Ammon's horn (tissue), 1 donor: ENCODE measurements around the gene TMEM132D.

ENCODE experiments used
- DNase-seq: peaks from one replicate; pipeline ENCODE4 v3.0.0-alpha.2; 2016; ENCODE audit warnings: low spot score

TMEM132D gene

DNA sequence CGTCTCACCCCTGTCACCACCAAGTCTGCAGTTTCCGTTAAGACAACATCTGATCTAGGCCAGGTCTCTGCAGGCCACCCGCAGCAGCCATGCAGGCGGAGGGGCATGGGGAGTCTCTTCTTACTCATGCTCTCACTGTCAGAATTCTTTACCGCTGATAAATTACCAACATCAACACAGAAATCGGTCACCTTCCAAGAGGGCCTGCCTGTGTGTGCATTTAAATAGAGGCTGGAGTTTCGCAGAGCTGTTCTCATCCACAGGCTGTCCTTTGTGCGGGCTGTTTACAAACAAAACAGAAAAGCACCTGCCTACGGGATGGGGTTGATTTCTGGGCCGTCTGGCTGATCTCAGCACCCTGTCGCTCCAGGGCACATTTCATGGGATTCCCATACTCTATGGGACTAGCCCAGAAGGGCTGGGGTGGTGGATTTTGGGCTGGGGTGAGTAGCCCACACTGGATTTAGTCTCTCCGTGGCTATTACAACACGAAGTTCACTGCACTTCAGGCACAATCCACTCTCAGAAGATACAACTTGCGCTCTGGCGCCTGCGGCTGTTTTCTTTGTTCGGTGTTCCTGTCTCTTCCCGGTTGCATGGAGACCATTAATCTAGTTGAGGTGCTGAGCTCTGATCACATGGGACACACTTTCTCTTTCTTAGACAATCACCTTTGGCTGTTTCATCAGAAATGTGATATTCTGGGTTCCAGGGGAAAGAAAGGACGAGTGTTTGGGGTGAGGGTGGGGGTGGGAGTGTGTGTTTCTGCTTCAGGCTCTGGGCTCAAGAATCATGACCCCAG, 719.5 kb downstream of the TMEM132D start:
- no peak for DNase-seq

DNA sequence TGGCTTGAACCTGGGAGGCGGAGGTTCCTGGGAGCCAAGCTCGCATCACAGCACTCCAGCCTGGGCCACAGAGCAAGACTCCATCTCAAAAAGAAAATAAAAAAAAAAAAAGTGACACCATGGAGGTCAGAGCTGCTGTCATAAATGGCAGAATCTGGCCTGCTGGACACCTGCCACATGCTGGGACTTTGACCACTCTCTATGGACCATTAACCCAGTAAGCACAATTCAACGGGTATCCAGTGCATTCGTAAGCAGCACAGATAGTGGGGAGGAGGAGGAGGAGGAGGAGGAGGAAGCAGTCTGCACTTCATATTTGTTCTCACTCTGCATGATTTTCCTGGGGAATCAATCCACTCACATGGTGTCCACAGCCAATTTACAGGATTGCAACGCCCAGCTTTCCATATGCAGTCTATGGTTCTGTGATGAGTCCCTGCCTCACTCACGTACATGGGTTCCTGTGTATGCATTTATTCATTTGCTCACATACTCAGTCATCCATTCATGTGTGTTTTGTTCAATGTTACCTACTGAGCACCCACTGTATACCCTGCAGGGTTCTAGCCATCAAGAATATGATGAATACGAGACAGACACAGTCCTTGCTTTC, 723.8 kb downstream of the TMEM132D start:
- no peak for DNase-seq

DNA sequence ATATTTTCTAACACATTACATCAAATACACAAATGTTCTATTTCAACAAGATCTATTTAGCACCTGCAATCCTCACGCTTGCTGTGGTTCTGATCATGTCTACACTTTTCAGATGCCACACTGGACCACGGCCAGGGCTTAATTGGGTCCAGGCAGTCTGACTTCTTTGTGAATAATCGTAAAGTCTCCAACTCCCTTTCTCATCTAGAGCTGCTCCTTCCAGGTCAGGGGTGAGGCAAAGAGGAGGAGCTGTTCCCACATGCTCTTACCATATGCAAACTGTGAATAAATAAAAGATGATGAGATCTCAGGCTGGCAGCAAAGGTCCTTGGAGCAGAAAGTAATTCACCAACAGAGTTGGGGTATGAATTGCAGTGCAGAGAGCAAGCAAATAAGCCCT, 733.9 kb downstream of the TMEM132D start:
- DNase-seq, result no peak

DNA sequence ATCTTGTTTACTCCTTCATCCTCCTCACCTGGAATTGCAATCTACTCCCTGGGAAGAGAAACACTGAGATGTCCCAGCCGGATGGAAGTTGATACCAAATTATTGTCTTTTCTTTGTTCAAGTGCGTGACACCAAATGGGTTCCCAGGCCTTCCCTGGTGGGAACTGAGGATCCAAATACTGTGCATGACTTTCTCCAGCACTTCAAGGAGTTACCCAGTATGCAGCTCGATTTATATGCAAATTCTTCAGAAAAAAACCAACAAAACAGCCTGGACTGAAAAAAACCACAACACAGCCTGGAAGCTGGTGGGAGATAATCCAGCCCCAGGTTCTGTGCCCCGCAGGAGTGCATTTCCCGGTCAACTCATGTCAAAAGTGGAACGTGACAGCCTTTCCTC, 740.0 kb downstream of the TMEM132D start:
- DNase-seq, result no peak

DNA sequence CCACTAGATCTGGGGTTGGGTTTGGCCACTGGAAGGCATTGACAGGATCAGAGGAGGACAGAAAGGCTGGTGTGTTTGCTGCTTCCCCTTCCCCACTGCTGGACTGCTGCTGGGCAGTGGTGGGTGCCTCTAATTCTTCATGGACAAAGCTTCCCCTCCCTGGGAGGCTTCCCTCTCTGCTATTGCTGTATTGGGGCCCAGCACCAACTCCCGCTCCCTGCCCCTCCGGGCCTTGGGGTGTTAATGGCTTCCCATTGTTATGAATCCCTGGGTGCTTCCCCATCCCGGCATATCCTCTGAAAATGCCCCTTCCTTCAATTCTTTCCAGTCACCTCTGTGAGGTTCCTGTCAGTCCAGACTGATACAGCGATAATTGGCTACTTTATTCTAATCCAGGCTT, 740.4 kb downstream of the TMEM132D start:
- DNase-seq, result no peak

DNA sequence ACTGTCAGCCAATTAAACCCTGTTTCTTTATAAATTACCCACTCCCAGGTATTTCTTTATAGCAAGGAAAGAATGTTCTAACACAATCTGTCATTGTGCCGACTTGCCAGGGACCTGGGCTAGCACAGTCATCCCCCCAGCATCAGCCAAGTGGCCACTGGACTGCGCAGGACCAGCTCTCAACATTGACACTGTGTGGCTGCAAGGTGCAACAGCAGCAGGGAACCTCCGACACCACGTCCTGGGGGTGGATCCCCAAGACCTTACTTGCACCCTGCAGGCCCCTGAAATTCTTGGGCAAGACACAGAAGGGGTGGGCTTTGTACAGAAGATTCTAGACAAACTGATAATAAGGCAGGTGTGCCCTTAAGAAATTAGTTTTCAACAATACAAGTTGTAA, 741.0 kb downstream of the TMEM132D start:
- DNase-seq, result no peak

DNA sequence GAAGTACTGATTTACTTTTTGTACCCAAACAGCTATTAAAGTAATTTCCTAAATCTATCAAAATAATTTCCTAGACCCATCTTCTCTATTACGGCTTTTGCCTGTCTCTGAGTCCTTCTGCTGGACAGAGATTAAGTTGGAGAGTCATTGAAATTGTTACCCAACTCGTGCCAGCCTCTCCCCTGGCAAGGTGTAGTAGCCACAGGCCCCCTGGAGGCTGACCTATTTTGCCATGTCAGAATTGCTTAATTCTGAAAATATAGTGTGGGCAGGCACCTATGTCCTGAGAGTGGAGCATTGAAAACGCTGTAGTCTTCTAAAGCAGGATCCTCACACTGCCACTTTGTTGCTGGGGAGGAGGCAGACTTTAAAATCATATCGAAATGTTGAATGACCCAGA, 742.3 kb downstream of the TMEM132D start:
- DNase-seq, result no peak

DNA sequence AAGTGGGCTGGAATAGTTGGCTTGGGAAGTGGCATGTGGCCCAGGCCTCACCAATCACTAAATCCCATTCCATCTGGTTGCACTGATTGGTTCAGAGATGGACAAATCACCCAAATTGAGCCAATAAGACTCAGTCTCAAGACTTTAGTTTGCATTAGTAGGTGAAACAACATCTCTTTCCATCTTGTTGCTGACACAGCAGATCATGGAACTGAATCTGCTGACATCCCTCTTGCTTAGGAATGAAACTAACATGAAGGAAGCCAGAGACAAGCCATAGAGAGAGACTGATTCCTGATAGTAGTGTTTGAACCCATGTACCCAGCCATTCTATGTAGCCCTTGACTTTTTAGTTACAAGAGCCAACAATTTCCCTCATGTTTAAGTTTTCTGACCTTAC, 743.5 kb downstream of the TMEM132D start:
- no peak for DNase-seq

DNA sequence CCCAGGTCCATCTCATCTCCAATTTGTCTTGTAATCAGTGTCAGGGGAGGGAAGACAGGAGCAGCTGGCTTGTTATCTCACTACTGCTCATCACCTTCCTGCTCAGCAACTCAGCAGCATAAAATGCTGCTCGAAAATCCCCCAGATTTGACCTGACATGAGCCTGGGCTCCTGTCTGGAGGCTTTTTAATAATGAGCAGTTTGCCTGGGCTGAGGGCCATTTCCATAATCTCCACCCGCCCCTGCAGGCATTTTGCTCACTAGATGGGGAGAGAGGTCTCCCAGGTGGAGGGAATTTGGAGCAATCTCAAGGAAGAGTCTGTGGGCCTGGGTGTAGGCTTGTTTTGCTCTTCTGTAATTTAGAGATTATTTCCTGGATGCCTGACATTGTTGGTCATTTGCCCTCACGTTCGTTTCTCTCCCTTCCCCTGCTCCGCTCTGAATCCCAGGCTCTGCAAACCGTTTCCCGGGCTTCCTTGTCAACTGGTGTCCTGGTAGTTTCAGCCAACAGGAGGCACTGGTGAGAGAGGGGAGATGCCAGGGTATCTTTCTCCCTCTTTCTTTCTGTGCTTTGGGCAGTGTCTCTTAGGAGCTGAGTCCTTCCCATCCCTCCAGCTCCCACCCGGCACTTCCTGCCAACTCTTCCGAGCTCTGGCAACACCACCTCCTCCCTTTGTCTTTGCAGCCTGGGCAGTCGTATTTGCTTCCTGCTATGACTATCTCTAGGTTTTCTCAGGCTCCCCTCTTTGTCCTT, 751.3 kb downstream of the TMEM132D start:
- DNase-seq, result no peak

DNA sequence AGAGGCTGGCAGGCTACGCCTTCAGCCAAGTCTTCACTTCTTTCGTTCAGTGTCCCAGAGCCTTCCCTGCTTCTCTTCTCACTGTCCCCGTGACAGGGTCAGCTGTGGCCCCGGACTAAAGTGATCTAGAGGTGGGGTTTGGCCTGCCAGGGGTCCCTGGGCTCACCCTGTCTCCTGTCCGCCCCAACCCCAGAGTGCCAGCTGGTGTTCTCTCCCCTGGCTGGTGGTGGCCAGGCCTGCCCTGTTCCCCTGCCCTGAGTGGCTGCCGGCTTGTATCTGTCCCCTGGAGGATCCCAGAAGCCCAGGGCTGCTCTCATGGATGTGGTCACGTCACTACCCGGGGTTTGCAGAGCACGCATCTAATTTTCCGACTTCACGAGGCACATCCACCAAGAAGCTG, 753.1 kb downstream of the TMEM132D start:
- DNase-seq, result no peak

DNA sequence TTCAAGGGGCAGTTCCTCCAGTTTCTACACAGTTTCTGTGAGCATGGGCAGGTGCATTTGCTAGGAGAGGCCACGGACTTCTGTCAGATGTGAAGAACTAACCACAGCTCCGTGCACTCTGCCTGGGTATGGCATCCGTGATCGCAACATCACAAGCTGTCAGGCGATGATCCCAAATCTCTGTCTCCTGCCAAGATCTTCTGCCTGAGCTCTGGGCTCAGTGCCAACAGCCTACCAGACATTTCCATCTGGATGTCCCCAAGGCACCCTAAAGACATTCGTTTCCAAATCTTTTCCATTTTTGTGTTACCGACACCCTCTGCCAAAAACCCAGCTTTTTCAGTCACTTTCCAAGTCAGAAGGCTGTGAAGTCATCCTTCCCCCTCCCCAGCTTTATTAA, 758.4 kb downstream of the TMEM132D start:
- peak; percentile 68 for DNase-seq

DNA sequence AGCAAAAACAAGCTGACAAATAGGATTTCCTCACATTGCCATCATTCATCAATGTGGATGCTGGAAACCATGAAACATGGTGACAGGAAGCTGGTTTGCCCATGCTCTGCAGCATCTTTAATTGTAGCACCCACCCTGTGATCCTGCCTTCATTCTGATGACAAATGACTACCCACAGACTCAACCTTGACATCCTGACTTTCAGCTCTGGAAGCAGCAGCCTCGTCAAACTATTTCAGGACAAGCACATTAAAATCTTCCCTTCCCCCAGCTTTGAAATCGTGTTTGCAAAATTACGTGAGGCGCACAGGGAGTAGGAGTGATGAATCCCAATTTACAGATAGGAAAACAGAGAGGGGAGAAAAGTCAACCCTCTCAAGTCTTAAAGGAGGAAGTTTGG, 765.0 kb downstream of the TMEM132D start:
- no peak for DNase-seq

DNA sequence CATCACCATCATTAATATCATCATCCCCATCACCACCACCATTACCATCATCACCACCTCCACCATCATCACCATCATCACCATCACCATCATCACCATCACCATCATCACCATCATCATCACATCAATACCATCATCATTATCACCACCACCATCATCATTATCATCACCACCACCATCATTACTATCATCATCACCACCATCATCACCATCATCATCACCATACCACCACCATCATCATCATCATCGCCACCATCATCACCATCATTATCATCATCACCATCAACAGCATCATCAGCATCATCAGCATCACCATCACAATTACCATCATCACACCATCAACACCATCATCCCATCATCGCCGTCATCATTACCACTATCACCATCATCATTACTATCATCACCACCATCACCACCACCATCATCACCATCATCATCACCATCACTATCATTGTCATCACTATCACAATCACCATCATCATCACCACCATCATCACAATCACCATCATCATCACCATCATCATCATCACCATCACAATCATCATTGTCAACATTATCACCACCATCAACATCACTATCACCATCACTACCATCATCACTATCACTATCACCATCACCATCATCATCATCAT, 767.0 kb downstream of the TMEM132D start:
- DNase-seq, result no peak

DNA sequence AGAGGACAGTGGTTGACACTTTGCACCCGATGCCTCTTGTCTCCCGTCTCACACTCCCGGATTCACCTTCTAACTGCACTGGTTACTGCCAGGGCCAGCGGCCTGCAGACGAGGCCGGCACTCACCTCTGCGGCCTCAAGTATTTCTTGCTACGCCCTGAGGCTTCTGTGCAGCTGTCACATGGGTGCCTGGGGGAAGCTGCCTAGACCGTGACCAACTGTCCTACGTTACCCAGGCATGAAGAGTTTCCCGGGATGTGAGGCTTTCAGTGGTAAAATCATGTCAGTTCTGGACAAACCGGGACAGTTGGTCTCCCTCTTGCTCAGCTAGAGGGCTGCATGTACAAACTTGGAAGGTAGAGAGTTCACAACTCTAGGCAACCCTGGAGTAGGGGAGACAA, 776.1 kb downstream of the TMEM132D start:
- no peak for DNase-seq

DNA sequence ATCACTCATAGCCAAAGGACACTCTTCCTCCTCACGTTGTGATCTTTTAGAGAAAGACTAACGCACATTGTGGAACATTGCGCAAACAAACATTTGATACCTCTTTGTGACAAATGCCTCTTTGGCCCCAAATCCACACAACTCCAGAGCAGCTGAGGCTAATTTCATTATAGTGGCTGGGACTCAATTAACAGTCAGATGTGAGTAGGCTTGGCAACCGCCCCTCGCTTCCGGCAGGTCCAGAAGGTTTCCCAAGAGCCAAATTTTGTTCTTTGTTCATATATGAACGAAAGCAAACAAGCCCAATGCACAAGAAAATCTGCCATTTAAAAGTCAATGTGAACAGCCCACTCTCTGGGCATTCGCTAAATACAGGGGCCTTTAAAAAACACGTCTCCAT, 776.6 kb downstream of the TMEM132D start:
- peak; percentile 33 for DNase-seq

DNA sequence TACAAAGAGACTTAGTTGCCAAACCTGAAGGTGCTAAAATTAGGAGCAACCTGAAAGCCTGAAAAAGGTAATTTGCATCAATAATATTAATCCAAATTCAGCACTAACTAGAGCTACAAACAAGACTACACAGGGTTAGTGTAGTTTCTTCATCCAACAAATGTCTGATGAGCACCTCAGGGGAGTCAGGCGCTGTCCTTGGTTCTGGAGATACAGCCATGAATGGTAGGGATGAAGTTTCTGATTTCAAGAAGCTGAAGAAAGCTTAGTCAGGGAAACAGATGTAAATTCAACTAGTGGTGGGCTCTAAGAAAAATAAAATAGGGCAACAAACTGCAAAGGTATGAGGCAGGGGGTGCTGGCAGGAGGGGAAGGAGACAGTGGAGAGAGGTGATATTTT, 784.3 kb downstream of the TMEM132D start:
- DNase-seq, result no peak

DNA sequence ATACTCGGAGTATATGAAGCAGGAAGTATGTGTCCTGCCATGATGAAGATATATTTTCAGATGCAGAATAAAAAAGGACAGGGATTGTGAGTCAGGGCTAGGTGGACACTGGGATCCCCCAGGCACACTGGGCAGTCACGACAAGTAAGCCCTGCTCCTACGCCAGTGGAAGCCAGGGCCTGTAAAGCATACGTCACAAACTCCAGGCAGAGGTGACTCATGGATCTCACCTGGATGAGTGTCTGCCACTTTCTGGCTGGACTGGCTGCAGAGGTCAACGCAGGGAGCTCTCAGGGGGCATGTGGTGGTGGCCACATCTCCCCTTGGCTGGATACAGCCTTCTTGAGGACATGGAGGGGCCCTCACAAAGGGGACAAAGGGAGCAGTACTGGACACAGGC, 788.3 kb downstream of the TMEM132D start:
- DNase-seq, result no peak

DNA sequence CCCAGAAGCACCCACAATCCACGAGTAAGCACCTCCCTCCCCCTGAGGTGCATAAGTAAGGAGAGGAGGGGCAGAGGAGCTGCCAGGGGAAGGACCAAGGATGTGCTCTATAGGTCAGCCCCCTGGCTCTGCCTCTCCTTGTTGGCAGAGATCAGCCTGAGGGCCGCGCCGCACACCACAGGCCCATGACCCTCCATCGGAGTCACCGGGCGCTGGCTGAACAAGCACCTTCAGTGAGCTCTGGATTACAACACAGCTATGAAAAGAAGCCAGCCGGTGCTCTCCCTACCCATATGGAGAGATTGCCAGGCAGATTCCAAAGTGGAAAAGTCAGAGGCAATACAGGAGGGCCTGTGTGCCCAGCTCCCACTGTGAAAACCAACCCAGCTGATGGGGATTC, 793.2 kb downstream of the TMEM132D start:
- DNase-seq, result no peak

DNA sequence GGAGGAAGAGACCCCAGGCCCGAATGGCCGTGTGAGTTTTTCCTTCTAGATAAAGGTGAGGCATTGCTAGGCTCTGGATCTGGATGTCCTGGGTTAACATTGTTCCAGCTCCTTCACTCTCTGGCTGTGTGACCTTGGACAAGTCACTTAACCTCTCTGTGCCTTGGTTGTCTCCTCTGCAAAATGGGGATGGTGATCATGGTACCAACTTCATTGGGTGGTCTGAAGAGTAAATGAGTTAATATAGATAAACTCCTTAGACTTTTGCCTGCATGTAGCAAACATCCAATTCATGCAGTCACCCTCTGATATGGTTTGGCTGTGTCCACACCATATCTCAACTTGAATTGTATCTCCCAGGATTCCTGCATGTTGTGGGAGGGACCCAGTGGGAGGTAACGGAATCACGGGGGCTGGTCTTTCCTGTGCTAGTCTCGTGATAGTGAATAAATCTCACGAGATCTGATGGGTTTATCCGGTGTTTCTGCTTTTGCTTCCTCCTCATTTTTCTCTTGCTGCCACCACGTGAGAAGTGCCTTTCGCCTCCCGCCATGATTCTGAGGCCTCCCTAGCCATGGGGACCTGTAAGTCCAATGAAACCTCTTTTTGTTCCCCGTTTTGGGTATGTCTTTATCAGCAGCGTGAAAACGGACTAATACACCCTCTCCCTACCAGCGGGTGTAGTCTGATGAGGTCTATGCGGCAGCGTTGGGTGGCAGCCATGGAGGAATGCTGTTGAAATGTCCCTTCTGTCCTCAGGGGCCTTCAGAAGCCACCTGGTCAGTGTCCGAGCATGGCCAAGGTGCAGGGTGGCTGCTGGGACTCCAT, 794.4 kb downstream of the TMEM132D start:
- no peak for DNase-seq

DNA sequence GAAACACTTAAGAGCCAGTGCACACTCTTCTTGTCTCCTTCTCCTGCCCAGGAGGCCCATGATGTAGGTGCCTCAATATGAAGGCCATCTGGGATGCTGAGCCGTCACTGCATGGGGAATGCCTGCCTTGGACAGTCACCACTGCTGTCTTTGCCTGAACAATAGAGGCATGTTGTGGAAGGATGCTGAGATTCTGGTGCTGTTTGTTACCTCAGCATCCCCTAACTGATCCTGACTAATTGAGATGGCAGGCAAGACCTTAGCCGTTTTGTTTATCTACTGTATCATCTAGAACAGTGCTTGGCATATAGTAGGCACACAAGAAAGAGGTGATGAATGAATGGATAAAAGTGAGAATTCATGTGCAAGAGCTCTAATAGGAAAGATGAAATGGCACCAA, 797.1 kb downstream of the TMEM132D start:
- no peak for DNase-seq

DNA sequence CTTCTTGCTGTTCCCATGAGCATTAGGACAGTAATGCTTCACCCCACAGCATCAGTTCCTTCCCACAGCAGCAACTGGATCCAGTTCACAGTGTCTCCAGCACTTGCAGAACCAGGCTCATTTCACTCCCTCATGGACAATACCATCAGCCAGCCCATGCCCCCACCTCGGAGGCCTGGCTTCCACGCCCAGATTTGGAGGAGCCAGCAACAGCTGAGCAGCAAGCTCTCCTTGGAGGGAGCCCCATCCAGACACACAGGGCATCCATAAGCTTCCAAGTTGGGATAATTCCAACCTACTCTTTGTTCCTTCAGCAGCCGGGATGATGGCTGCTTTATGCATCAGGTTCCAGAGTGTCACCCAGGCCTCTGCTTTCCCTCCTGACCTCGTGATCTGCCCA, 800.6 kb downstream of the TMEM132D start:
- no peak for DNase-seq

DNA sequence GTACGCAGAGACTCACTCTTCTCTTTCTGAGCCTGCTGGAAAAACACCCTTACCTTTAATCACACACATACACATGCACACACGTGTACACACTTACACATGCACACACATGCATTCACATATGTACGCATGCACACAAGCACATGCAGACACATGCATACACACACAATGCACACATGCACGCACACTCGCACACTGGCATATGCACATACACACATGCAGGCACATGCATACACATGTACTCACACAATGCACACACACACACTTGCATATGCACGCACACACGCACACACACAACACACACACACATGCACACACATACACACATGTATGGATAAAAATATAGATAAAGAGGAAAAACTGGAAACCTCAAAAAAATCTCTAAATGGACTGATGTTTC, 801.6 kb downstream of the TMEM132D start:
- no peak for DNase-seq
